Natural killer cell treated with Interleukin-12 subunit alpha and Interleukin-12 subunit beta and Interleukin-15 and Interleukin-18, amount 100 ng/mL, for 72 hours (primary cell): ENCODE measurements around the gene RABL6. TPM values are rescaled to one million over a fixed set of nuclear protein-coding genes. Genes with fewer than 3 reads are reported as not detected.
"Not testable (repeated sequence)": the region's sequence is repeated elsewhere in the genome, so short reads cannot be mapped to it uniquely, and the experiment has no call there.

Experiments
- ATAC-seq, 2 donors: fragments of 150-1000 bp; cut with Tn5 transposase in 1 of 2; sonication (Bioruptor Pico), chemical (Tn5 transposase) in 1 of 2; 2 replicates each; pipeline ENCODE4 v1.10.0; 2021
- DNase-seq: peaks from one replicate; pipeline ENCODE4 v3.0.0; 2022; ENCODE audit warnings: low spot score
- H3K27ac Mint-ChIP-seq, 2 donors: 1 replicate in 1 of 2; 2 replicates in 1 of 2; pipeline ENCODE4 v1.8.0; 2022; ENCODE audit warnings: mixed read lengths in 2 of 2, mild to moderate bottlenecking in 1 of 2, moderate library complexity in 1 of 2
- H3K27me3 Mint-ChIP-seq, 2 donors: 1 replicate in 1 of 2; 2 replicates in 1 of 2; pipeline ENCODE4 v1.8.0; 2022; ENCODE audit warnings: mixed read lengths in 2 of 2
- H3K36me3 Mint-ChIP-seq: one replicate; pipeline ENCODE4 v1.8.0; 2022; ENCODE audit warnings: mixed read lengths
- H3K4me1 Mint-ChIP-seq, 2 donors: 1 replicate in 1 of 2; 2 replicates in 1 of 2; pipeline ENCODE4 v1.8.0; 2022; ENCODE audit warnings: low read depth in 2 of 2, mixed read lengths in 2 of 2, mild to moderate bottlenecking in 1 of 2
- H3K4me3 Mint-ChIP-seq: one replicate; pipeline ENCODE4 v1.8.0; 2022; ENCODE audit warnings: mixed read lengths
- H3K9me3 Mint-ChIP-seq: 2 replicates; pipeline ENCODE4 v1.8.0; 2022; ENCODE audit warnings: mixed read lengths
- total RNA-seq, 2 donors: library from RNA; stranded (reverse); gene quantifications; one replicate each; pipeline ENCODE4 v1.2.3, GENCODE V29; 2022

Gene RABL6
- total RNA-seq, 2 donors from 2014 or later, result 74.1 to 151 TPM

DNA sequence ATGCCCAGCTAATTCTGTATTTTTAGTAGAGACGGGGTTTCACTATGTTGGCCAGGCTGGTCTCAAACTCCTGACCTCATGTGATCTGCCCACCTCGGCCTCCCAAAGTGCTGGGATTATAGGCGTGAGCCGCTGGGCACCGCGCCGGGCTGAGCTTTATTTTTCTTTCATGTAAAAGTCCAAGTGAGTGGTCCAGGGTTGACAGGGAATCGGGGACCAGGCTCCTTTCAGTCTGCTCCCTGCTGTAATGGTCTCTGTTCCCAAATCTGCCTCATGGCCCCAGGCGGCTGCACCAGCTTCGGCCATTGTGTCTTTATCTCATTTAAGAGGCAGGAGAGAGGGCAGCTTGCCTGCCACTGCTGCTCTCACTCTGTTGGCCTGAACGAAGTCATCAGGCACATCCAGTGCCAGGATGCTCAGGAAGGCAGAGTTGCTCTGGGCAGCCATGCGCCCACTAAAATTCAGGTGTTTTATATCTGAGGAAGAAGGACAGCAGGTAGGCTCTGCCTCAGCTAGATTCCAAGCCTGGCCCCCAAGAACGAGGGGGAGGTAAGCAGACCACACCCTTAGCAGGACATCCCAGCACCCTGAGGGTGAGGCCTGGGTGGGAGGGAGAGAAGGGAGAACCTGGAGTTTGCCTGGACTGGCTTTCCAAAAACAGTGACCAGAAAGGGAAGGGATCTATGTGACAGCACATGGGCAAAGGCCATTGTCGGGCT lies 13.3 kb upstream of the RABL6 start:
- no peaks in the 10 kb centered on the region for H3K36me3 Mint-ChIP-seq
- H3K4me3 Mint-ChIP-seq, result no peak overlapping the region
- no peak for DNase-seq
- ATAC-seq, result no peak
- no peak overlapping the region for H3K27ac Mint-ChIP-seq
- H3K4me1 Mint-ChIP-seq, result peaks cover 3 to 5% of the 10 kb centered on the region in 2 donors
- H3K27me3 Mint-ChIP-seq, result peaks cover 0 to 6% of the 10 kb centered on the region in 2 donors
- no peaks in the 10 kb centered on the region for H3K9me3 Mint-ChIP-seq

DNA sequence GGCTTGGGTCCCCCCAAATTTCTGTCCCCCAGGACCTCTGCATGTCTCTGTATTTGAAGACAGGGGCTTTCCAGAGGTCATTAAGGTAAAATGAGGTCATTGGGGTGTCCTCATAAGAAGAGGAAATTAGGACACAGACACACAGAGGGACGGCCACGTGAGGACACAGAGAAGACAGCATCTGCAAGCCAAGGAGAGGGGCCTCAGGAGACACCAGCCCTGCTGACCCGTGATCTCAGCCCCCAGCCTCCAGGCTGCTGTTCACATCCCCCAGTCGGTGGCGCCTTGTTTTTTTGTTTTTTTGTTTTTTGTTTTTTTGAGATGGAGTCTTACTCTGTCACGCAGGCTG lies 12.8 kb upstream of the RABL6 start:
- Mint-ChIP-seq H3K9me3 (no peaks in the 10 kb centered on the region), H3K27me3 (peaks cover 0 to 6% of the 10 kb centered on the region in 2 donors), H3K27ac (no peak overlapping the region), H3K36me3 (no peaks in the 10 kb centered on the region), H3K4me1 (peaks cover 3 to 6% of the 10 kb centered on the region in 2 donors), H3K4me3 (no peak overlapping the region)
- ATAC-seq (no peak), DNase-seq (no peak)

GRCh38 chr9:136796238-136796774 lies 11.4 kb upstream of the RABL6 start, which contains the start of gene CCDC183:
CCDC183 (plus strand) TSS chr9:136796338; CDS start chr9:136796398, 60 bp downstream.
- Mint-ChIP-seq H3K4me1 (peaks cover 5% of the 10 kb centered on the region in 2 donors), H3K36me3 (no peaks in the 10 kb centered on the region), H3K27me3 (peaks cover 0 to 6% of the 10 kb centered on the region in 2 donors), H3K9me3 (no peaks in the 10 kb centered on the region), H3K4me3 (no peak within 1 kb of the TSS), H3K27ac (no peak within 1 kb of the TSS)
- DNase-seq (no peak), ATAC-seq (no peak)

DNA sequence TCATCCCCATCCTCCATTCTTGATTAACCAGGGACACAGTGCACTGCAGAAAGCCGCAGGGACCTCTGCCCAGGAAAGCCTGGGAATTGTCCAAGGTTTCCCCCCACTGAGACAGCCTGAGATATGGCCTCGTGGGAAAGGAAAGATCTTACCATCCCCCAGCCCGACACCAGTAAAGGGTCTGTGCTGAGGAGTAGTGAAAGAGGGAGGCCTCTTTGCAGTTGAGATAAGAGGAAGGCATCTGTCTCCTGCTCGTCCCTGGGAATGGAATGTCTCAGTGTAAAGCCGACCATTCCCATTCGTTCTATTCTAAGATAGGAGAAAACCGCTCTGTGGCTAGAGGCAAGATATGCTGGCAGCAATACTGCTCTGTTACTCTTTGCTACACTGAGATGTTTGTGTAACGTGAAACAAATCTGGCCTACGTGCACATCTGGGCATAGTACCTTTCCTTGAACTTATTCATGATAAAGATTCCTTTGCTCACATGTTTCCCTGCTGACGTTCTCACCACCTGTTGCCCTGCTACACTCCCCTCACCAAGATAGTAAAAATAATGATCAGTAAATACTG lies 10.9 kb upstream of the RABL6 start:
- not testable (repeated sequence) for H3K4me3 Mint-ChIP-seq, H3K36me3 Mint-ChIP-seq, H3K27ac Mint-ChIP-seq, H3K4me1 Mint-ChIP-seq, DNase-seq, H3K27me3 Mint-ChIP-seq, ATAC-seq, H3K9me3 Mint-ChIP-seq

DNA sequence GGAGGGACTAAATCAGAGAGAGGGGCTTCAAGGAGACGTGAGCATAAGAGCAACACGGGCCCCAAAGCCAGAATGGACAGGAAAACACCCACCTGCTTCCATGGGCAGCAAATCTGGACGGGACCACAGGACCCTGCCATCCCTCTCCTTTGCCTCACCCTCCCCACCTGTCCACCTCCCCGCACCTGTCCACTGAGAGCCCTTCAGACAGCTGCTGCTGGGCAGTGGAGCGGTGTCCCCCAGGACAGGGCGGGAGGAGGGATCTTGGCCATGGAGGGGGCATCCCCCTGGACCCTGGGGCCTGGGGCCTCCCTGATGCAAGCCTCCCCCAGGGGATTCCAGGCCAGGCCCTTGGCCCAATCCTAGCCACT lies 9.1 kb upstream of the RABL6 start:
- H3K27ac Mint-ChIP-seq, result no peak overlapping the region
- no peaks in the 10 kb centered on the region for H3K9me3 Mint-ChIP-seq

DNA sequence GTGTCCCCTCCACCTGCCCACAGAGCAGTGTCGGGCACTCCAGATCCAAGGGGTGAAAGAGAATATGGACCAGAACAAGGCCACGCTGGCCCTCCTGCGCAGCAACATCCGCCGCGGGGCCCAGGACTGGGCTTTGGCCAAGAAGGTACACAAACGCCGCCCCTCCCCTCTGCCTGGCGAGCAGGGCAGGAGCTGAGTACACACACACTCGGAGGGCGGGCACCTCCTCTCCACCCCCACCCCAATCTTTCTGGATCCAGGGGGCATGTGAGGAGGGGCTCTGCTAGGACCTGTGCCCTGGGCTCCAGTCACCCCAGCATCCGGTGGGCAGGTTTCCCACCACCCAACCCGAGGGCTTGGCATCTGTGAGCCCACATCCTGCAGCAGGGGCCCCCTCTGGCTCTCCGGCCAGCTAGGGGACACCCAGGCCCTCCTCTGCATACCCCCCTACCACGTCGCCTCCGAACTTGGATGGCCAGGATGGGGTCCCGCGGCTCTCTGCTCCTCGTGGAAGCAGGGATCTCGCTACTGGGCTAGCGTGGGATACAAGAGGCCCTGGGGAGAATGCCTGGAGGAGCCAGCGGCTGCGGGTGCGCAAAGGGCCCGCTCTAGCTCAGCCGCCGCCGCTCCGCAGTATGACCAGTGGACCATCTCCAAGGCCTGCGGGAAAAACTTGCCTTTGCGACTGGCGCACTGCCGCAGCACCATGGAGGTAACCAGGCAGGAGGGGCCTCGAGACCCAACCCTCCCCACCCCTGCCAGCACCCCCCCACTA lies 8.5 kb upstream of the RABL6 start:
- Mint-ChIP-seq H3K36me3 (no peaks in the 10 kb centered on the region), H3K27ac (no peak overlapping the region), H3K4me1 (peaks cover 5 to 8% of the 10 kb centered on the region in 2 donors), H3K27me3 (peaks cover 0 to 6% of the 10 kb centered on the region in 2 donors), H3K4me3 (no peak overlapping the region), H3K9me3 (no peaks in the 10 kb centered on the region)
- ATAC-seq (no peak), DNase-seq (no peak)

More for the DNA sequence above, 9.1 kb upstream of the RABL6 start:
- Mint-ChIP-seq H3K4me1 (peaks cover 5% of the 10 kb centered on the region in 2 donors), H3K27me3 (peaks cover 0 to 6% of the 10 kb centered on the region in 2 donors), H3K36me3 (no peaks in the 10 kb centered on the region), H3K4me3 (no peak overlapping the region)
- no peak for ATAC-seq
- DNase-seq, result no peak

- H3K36me3 Mint-ChIP-seq, result no peaks in the 10 kb centered on the region
- DNase-seq (peak; percentile 81), ATAC-seq (peak; percentile 85 to 91)
- no peak overlapping the region for H3K27ac Mint-ChIP-seq
- no peaks in the 10 kb centered on the region for H3K9me3 Mint-ChIP-seq
- peak overlapping the region; percentile 60 for H3K4me3 Mint-ChIP-seq
- H3K27me3 Mint-ChIP-seq, result peaks cover 0 to 6% of the 10 kb centered on the region in 2 donors
- peaks cover 5 to 8% of the 10 kb centered on the region in 2 donors for H3K4me1 Mint-ChIP-seq
Observed at GRCh38 chr9:136799854-136800657, 7.7 kb upstream of the RABL6 start.

- H3K27me3 Mint-ChIP-seq, result no peaks in the 10 kb centered on the region
- no peak overlapping the region for H3K27ac Mint-ChIP-seq
- peaks cover 5 to 8% of the 10 kb centered on the region in 2 donors for H3K4me1 Mint-ChIP-seq
- H3K4me3 Mint-ChIP-seq, result no peak overlapping the region
- no peak for ATAC-seq
- no peaks in the 10 kb centered on the region for H3K9me3 Mint-ChIP-seq
- H3K36me3 Mint-ChIP-seq, result no peaks in the 10 kb centered on the region
- DNase-seq, result no peak
Observed at GRCh38 chr9:136802321-136802720, 5.4 kb upstream of the RABL6 start.

DNA sequence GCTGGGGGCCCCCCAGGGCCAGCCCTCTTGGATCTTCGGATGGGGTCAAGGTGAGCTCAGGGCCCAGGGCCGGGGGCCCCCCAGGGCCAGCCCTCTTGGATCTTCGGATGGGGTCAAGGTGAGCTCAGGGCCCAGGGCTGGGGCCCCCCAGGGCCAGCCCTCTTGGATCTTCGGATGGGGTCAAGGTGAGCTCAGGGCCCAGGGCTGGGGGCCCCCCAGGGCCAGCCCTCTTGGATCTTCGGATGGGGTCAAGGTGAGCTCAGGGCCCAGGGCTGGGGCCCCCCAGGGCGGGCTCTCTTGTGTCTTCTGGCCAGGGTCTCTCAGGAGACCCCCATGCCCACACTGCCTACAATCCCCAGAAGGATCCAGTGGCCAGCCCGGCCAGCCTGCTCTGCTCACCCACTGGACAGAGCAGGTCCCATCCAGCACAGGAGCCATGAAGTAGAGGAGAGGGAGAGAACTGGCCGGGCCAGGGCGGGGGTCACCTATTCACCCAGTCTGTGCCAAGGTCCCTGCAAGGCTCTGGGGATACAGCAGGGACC lies 4.7 kb upstream of the RABL6 start:
- peak overlapping the region in 1 of 2 donors; percentile 32 for H3K27ac Mint-ChIP-seq
- DNase-seq, H3K4me1 Mint-ChIP-seq, H3K27me3 Mint-ChIP-seq, ATAC-seq, H3K9me3 Mint-ChIP-seq, H3K36me3 Mint-ChIP-seq, H3K4me3 Mint-ChIP-seq: not testable (repeated sequence)

DNA sequence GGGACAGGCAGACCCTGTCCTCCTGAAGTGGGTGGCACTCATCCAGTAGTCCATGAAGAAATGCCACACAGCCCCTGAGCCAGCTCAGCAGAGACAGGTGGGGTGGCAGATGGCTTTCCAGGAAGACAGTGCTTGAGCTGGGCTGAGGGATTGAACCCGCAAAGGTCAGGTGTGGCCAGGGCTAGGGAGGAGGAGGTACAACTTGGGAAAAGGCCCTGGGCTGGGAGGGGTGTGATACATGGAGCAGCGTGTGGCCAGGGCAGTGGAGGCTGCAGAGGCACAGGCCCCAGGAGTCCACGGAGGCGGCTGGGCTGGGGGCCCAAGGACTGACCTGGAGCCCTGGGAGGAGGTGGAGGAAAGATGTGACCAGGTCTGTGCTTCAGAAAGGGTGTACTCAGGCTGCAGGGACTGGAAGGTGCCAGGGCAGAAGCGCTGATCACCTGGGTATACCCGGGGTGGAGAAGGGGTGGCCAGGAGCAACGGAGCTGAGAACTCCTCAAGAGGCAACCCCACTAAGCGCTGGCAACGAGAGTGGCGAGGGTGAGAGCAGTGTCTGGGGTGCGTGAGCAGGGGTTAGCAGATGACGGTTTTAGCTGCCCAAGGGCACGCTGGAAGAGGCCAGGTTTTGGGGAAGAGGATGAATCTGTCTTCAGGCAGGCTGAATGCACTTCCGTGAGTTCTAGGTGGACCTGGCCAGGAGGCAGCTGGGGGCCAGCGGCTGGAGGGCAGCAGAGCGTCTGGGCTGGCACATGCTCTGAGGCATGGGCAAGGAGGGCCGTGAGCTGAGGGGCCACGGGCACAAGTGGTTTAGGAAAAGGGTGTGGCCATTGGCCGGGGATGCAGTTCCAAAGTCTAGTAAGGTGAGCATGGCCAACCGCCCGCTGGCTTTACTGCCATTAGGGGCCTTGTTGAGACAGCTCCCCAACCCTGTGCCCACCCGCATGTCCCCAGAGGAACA lies 3.9 kb upstream of the RABL6 start:
- Mint-ChIP-seq H3K4me3 (no peak overlapping the region), H3K27me3 (no peaks in the 10 kb centered on the region), H3K27ac (peak overlapping the region in 1 of 2 donors; percentile 32), H3K9me3 (no peaks in the 10 kb centered on the region), H3K4me1 (peaks cover 7 to 10% of the 10 kb centered on the region in 2 donors), H3K36me3 (no peaks in the 10 kb centered on the region)
- ATAC-seq (no peak), DNase-seq (no peak)

DNA sequence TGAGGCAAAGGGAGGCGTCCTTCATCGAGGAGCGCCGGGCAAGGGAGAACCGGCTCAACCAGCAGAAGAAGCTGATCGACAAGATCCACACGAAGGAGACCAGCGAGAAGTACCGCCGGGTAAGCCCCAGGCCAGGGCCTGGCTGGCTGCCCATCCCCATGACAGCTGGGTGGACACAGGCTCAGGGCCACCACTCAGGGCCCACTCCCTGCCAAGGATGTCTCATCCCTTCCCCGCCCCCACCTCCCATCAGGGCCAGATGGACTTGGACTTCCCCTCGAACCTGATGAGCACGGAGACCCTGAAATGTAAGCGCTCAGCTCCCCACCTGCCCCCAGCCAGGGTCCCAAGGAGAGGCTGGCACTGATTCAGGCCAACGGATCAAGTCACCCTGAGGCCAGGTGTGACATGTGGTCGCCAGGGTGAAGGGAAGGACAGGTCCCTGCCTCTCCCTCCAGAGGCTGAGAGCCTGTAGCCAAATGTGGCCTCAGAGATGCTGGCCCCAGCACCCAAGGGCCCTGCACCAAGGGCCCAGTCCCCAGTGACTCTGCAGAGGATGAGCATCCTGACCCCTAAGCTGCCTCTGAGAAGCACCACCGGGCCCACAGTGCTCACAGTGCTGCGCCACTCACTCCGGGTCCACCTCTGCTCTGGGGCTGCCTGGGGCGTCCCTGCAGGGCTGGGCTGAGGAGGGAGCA lies 3.1 kb upstream of the RABL6 start:
- ATAC-seq (no peak), DNase-seq (no peak)
- no peaks in the 10 kb centered on the region for H3K27me3 Mint-ChIP-seq
- no peak overlapping the region for H3K27ac Mint-ChIP-seq
- no peaks in the 10 kb centered on the region for H3K9me3 Mint-ChIP-seq
- H3K36me3 Mint-ChIP-seq, result no peaks in the 10 kb centered on the region
- no peak overlapping the region for H3K4me3 Mint-ChIP-seq
- peaks cover 14% of the 10 kb centered on the region in 2 donors for H3K4me1 Mint-ChIP-seq

- peaks cover 14 to 16% of the 10 kb centered on the region in 2 donors for H3K4me1 Mint-ChIP-seq
- DNase-seq, result no peak
- H3K27ac Mint-ChIP-seq, result no peak overlapping the region
- H3K27me3 Mint-ChIP-seq, result no peaks in the 10 kb centered on the region
- no peaks in the 10 kb centered on the region for H3K9me3 Mint-ChIP-seq
- ATAC-seq, result no peak
- no peaks in the 10 kb centered on the region for H3K36me3 Mint-ChIP-seq
- H3K4me3 Mint-ChIP-seq, result peak overlapping the region; percentile 25
Observed at GRCh38 chr9:136805207-136805740, 2.5 kb upstream of the RABL6 start.
